Pancreas (tissue), 10 donors: ENCODE results near the gene HEXB. TPM values are rescaled to one million over a fixed set of nuclear protein-coding genes. Genes with fewer than 3 reads are reported as not detected.

Source experiments
- ATAC-seq, 4 donors: fragments of 200-7000 bp; cut with Tn5 transposase; one replicate each; pipeline versions ENCODE4 v1.8.0 to v1.9.1; 2020; ENCODE audit warnings: mild to moderate bottlenecking in 4 of 4, moderate library complexity in 4 of 4
- DNase-seq, 6 donors: peaks; one replicate each; pipeline ENCODE4 v3.0.0-alpha.2; 2020
- FAIRE-seq: peaks from 2 replicates; lab custom pipeline; 2012; peaks lifted over from hg19 to GRCh38; lab: Jason Lieb, UNC
- H3K27ac ChIP-seq, 4 donors: fragments of 200-600 bp; sonication (generic); 1 replicate in 3 of 4; 2 replicates in 1 of 4; pipeline versions ENCODE4 v1.5.0 to v1.8.0; 2020
- H3K27me3 ChIP-seq, 4 donors: fragments of 200-600 bp; one replicate each; pipeline ENCODE4 v1.8.0; 2021
- H3K36me3 ChIP-seq, 3 donors: fragments of 200-600 bp; sonication (generic) in 1 of 3; one replicate each; pipeline versions ENCODE4 v1.5.0 to v1.8.0; 2020 to 2021
- H3K4me1 ChIP-seq, 3 donors: fragments of 200-600 bp; one replicate each; pipeline ENCODE4 v1.8.0; 2021
- H3K4me3 ChIP-seq, 4 donors: fragments of 200-600 bp; sonication (generic) in 2 of 4; one replicate each; pipeline versions ENCODE4 v1.5.0 to v1.8.0; 2020 to 2021
- H3K9me3 ChIP-seq, 4 donors: fragments of 200-600 bp; one replicate each; pipeline ENCODE4 v1.8.0; 2021
- WGBS, 2 donors: extraction: QIAGEN DNeasy Blood & Tissue Kit; methylation state at CpG; one replicate each; pipeline ENCODE4 v1.1.7; 2013; 5-methylcytosine and 5-hydroxymethylcytosine counted together
- intact Hi-C, 3 donors: fragments of 100-400 bp; cut with DNase I; formaldehyde crosslinking; loops; one replicate each; pipeline versions ENCODE4 v1.11.1 to v1.14.2; 2022
- polyA plus RNA-seq, 2 donors: library from polyadenylated mRNA; stranded (reverse); fragments of 200-250 nt; gene quantifications; one replicate each; pipeline ENCODE4 v1.2.3, GENCODE V29; 2013
- total RNA-seq, 6 donors: library from RNA; stranded (reverse); fragmentation: NEBNext Ultra II Directional in 4 of 6; extraction: Animal tissue kit (Norgen Biotek cat#: 25700) in 4 of 6; gene quantifications; one replicate each; pipeline versions ENCODE4 v1.2.1 to v1.2.4, GENCODE V29; 2021 to 2023
- TF ChIP-seq, protein P1 (sequence below), 4 donors: fragments of 200-600 bp; sonication (generic) in 3 of 4; IDR thresholded peaks; one replicate each; pipeline versions ENCODE4 v1.5.0 to v1.8.0; 2021; ENCODE audit warnings: antibody characterized with exemption in 4 of 4
- donor health status: healthy with polysubstance abuse.
- donor health status: DM: no; HTN: no; CAD: no; lungs with moderate emphysema.
- donor health status: DM: no; HTN: no; CAD: no.
- donor health status: control.
- donor health status: control.
- donor health status: Bipolar disorder and iron deficiency.
- donor health status: DM: yes; HTN: yes; CAD: no.
- donor health status: DM: no; HTN: no; CAD: no.
- donor health status: DM: no; HTN: no; CAD: no.
- donor health status: DM: yes; HTN: yes; CAD: no.

HEXB gene
- total and polyA plus RNA-seq, 8 donors, result 59.2 to 140 (median 78.4) TPM

DNA sequence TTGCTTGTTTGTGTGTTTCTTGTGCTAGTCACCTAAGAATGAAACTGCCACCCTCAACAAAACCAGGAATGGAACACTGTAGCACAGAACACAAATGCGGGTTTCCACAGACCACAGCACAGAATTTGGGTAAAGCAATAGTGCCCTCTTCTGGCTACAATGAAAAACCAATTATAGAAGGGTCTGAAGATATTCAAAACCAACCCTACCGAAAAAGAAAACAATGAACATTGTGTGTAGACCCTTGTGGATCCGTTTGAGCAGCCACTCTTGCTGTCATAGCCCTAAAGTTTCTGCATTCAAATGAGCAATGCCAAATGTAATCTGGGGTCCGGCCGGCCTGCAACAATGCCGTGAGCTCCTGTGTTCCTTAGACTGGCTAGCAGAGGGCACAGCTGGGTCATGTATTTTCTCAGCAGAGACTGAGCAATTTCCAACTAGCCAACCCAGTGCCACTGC is 36.2 kb upstream of the HEXB start:
- Histone ChIP-seq H3K27me3 (no peaks in the 10 kb centered on the region), H3K27ac (peak overlapping the region in 3 of 4 donors; percentile 48 to 76 (median 62)), H3K36me3 (no peaks in the 10 kb centered on the region), H3K9me3 (no peaks in the 10 kb centered on the region), H3K4me3 (peak overlapping the region in 1 of 4 donors; percentile 22), H3K4me1 (peaks cover 5 to 33% (median 30%) of the 10 kb centered on the region in 3 donors)
- 4 to 5% methylated on average over 6 of the region's 6 CpGs for WGBS, 2 donors
- TF ChIP-seq, protein P1, sequence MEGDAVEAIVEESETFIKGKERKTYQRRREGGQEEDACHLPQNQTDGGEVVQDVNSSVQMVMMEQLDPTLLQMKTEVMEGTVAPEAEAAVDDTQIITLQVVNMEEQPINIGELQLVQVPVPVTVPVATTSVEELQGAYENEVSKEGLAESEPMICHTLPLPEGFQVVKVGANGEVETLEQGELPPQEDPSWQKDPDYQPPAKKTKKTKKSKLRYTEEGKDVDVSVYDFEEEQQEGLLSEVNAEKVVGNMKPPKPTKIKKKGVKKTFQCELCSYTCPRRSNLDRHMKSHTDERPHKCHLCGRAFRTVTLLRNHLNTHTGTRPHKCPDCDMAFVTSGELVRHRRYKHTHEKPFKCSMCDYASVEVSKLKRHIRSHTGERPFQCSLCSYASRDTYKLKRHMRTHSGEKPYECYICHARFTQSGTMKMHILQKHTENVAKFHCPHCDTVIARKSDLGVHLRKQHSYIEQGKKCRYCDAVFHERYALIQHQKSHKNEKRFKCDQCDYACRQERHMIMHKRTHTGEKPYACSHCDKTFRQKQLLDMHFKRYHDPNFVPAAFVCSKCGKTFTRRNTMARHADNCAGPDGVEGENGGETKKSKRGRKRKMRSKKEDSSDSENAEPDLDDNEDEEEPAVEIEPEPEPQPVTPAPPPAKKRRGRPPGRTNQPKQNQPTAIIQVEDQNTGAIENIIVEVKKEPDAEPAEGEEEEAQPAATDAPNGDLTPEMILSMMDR (IDR thresholded peaks at IDR 0.05), result peak; percentile 10 to 50 (median 44)
- FAIRE-seq (peak; percentile 85), DNase-seq (peak in 1 of 6 donors; percentile 34), ATAC-seq (peak; percentile 65 to 84 (median 80))
- intact Hi-C loops, result loop anchor here in 2 of 3 donors (5.0 to 10.0 kb wide), 3 partner anchors 594 to 752 kb away; no protein-coding TSS in a partner anchor

DNA sequence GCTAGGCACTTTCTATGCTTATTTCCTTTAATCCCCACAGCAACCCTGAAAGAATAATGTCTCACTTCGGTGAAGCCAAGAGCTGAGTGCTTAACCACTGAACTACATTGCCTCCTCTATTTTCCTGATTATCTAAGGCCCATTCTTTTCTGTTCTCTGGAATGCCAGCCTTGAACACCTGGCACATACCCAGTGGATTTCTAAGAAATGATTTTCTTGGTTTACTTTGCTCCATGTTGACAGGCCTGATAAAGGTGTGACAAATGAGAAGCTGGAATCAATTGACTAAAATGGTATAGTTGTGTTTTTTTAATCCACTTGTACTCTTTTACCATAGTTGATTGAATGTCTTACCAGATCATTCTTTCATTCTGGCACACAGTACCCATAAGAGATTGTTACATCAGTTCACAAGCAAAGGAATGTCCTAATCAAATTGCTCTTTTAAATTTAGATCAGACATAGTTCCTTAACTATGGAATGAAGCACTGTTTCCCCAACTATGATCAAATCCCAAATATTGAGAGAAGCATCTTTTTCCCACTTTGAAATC is 35.5 kb upstream of the HEXB start:
- H3K4me3 ChIP-seq, result peak overlapping the region in 1 of 4 donors; percentile 22
- H3K27ac ChIP-seq, result peak overlapping the region in 3 of 4 donors; percentile 48 to 76 (median 62)
- no peaks in the 10 kb centered on the region for H3K27me3 ChIP-seq
- WGBS, 2 donors, result 6 to 9% methylated on average over 1 of the region's 1 CpG
- FAIRE-seq (no peak), DNase-seq (peak in 4 of 6 donors; percentile 50 to 64 (median 60)), ATAC-seq (peak; percentile 65 to 80 (median 72))
- H3K36me3 ChIP-seq, result no peaks in the 10 kb centered on the region
- peaks cover 5 to 33% (median 30%) of the 10 kb centered on the region in 3 donors for H3K4me1 ChIP-seq
- intact Hi-C loops, result loop anchor here in 2 of 3 donors (5.0 to 10.0 kb wide), 3 partner anchors 595 to 752 kb away; no protein-coding TSS in a partner anchor
- no peaks in the 10 kb centered on the region for H3K9me3 ChIP-seq
- TF ChIP-seq, protein P1 (IDR thresholded peaks at IDR 0.05), result no peak

DNA sequence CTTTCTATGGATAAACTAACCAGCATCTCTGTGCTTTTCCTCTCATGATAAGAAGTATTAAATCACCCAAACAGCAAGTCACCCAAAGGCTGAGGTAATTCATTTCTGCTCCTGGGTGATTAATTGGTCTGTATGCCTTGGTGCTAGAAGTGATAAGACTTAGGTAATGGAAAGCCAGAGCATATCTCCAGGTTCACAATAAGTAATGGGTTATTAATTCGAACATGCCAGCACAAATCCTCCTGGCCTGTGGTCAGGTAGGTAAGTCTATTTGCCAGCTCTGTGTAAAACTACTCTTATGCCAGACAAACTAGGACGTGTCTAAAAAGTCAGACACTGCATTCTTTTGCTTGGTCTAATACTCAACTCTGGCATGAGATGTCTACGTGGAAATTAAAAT is 33.3 kb upstream of the HEXB start:
- H3K4me1 ChIP-seq, result peaks cover 5 to 33% (median 30%) of the 10 kb centered on the region in 3 donors
- 19 to 21% methylated on average over 3 of the region's 3 CpGs for WGBS, 2 donors
- ATAC-seq (peak; percentile 76 to 81 (median 78)), DNase-seq (peak in 3 of 6 donors; percentile 51 to 60 (median 53)), FAIRE-seq (no peak)
- H3K4me3 ChIP-seq, result no peak overlapping the region
- intact Hi-C loops, result no loop called here
- H3K36me3 ChIP-seq, result no peaks in the 10 kb centered on the region
- peak overlapping the region; percentile 10 to 76 (median 42) for H3K27ac ChIP-seq
- TF ChIP-seq, protein P1 (IDR thresholded peaks at IDR 0.05), result no peak
- H3K27me3 ChIP-seq, result no peaks in the 10 kb centered on the region
- H3K9me3 ChIP-seq, result no peaks in the 10 kb centered on the region

DNA sequence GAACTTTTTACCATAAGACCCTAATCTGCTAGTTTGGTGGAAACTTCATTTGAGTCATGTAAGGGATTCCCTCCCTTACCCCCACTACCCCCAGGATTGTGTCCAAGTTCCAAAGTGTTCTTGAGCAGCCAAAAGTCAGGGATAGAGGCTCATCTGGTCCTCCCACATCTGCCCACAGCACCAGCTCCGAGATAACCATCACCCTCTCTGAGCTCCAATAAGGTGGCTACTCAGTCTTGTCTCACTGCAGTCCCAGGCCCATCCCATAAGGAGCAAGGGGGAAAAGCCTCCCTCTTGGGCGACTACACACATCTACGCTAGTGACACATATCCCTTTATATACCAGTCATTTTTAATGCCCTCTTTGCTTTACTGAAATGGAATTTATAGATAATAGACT is 32.5 kb upstream of the HEXB start:
- FAIRE-seq (no peak), ATAC-seq (no peak), DNase-seq (no peak)
- Histone ChIP-seq H3K9me3 (no peaks in the 10 kb centered on the region), H3K27ac (peak overlapping the region; percentile 10 to 70 (median 45)), H3K4me3 (no peak overlapping the region), H3K27me3 (no peaks in the 10 kb centered on the region), H3K36me3 (no peaks in the 10 kb centered on the region), H3K4me1 (peaks cover 5 to 33% (median 30%) of the 10 kb centered on the region in 3 donors)
- intact Hi-C loops, result no loop called here
- 89 to 95% methylated on average over 3 of the region's 3 CpGs for WGBS, 2 donors
- TF ChIP-seq, protein P1 (IDR thresholded peaks at IDR 0.05), result no peak

DNA sequence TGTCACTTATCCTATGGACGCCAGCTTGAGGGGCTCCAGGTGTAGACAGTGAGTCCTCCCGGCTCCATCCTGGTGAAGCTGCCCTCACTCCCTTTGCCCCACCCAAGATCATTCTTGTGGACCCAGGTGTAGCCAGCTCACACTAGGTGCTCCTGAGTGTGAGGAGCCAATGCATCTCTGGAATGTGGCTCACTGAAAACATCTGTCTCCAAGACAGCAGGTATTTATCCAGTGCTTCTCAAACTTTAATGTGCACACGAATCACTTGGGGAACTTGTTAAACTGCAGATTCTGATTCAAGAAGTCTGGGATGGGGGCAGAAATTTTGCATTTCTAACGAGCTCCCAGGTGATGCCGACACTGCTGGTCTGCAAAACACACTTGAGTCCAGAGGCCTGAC is 31.0 kb upstream of the HEXB start:
- intact Hi-C loops, result no loop called here
- TF ChIP-seq, protein P1 (IDR thresholded peaks at IDR 0.05), result no peak
- H3K4me3 ChIP-seq, result no peak overlapping the region
- ATAC-seq (no peak), DNase-seq (no peak), FAIRE-seq (no peak)
- no peaks in the 10 kb centered on the region for H3K9me3 ChIP-seq
- peaks cover 5 to 29% (median 24%) of the 10 kb centered on the region in 3 donors for H3K4me1 ChIP-seq
- no peak overlapping the region for H3K27ac ChIP-seq
- no peaks in the 10 kb centered on the region for H3K27me3 ChIP-seq
- 84 to 85% methylated on average over 5 of the region's 5 CpGs for WGBS, 2 donors
- no peaks in the 10 kb centered on the region for H3K36me3 ChIP-seq
